SK-N-SH (cell line): ENCODE results near the gene ZNF217. TPM values are rescaled to one million over a fixed set of nuclear protein-coding genes. Genes with fewer than 3 reads are reported as not detected.

Experiments
- CTCF ChIA-PET: fragments of 300-600, 350-600 bp; formaldehyde crosslinking; extraction: SDS; loops from one replicate; lab custom pipeline; 2021; lab: Yijun Ruan, JAX
- POLR2A ChIA-PET: fragments of 350-600 bp; sonication (Branson Sonifier 250); formaldehyde crosslinking; extraction: SDS; loops from one replicate; lab custom pipeline; 2020; ENCODE audit warnings: antibody characterized with exemption, inconsistent platforms; lab: Yijun Ruan, JAX
- DNase-seq: peaks from one replicate; pipeline ENCODE4 v3.0.0; 2012
- H2AFZ ChIP-seq: fragments of 200-600 bp; sonication (generic); 2 replicates; pipeline ENCODE4 v1.8.1; 2016; ENCODE audit warnings: antibody characterized with exemption, mild to moderate bottlenecking, low read depth
- H3F3A ChIP-seq: fragments of 200-600 bp; sonication (generic); replicated peaks from 2 replicates; pipeline ENCODE3; 2016; ENCODE audit warnings: antibody characterized with exemption, mild to moderate bottlenecking; ENCODE audit not compliant: insufficient read depth
- H3K27ac ChIP-seq, 2 experiments: fragments of 200-500 bp in 1 of 2; fragments of 200-600 bp in 1 of 2; sonication (Bioruptor generic) in 1 of 2; sonication (generic), shearing (Covaris generic) in 1 of 2; 2 replicates each; pipeline versions ENCODE4 v1.5.1 to v1.6.1; 2014 to 2016; ENCODE audit warnings: low read depth in 2 of 2, inconsistent platforms in 1 of 2, low read length in 1 of 2, mild to moderate bottlenecking in 1 of 2, mixed read lengths in 1 of 2
- H3K27me3 ChIP-seq: fragments of 200-600 bp; sonication (generic), shearing (Covaris generic); 2 replicates; pipeline ENCODE4 v1.6.1; 2016; ENCODE audit warnings: mixed run types; ENCODE audit not compliant: insufficient read depth
- H3K36me3 ChIP-seq, 2 experiments: fragments of 200-500 bp in 1 of 2; fragments of 200-600 bp in 1 of 2; sonication (Bioruptor generic) in 1 of 2; sonication (generic) in 1 of 2; replicated peaks in 1 of 2; 2 replicates each; pipeline versions ENCODE3 to v1.5.1; 2014 to 2016; ENCODE audit warnings: low read length in 1 of 2, mild to moderate bottlenecking in 1 of 2; ENCODE audit not compliant: insufficient read depth in 2 of 2, control insufficient read depth in 1 of 2
- H3K4me1 ChIP-seq, 2 experiments: fragments of 200-500 bp in 1 of 2; fragments of 200-600 bp in 1 of 2; sonication (Bioruptor generic) in 1 of 2; sonication (generic), shearing (Covaris generic) in 1 of 2; 2 replicates each; pipeline versions ENCODE4 v1.5.1 to v1.6.1; 2014 to 2016; ENCODE audit warnings: low read depth in 1 of 2, low read length in 1 of 2, mixed run types in 1 of 2; ENCODE audit not compliant: insufficient read depth in 2 of 2, control insufficient read depth in 1 of 2
- H3K4me2 ChIP-seq: fragments of 200-600 bp; sonication (generic), shearing (Covaris generic); 2 replicates; pipeline ENCODE4 v1.6.1; 2017; ENCODE audit warnings: mixed run types
- H3K4me3 ChIP-seq, 2 experiments: fragments of 200-500 bp in 1 of 2; fragments of 200-600 bp in 1 of 2; sonication (Bioruptor generic) in 1 of 2; sonication (generic), shearing (Covaris generic) in 1 of 2; 2 replicates each; pipeline versions ENCODE4 v1.5.1 to v1.8.1; 2014 to 2016; ENCODE audit warnings: low read depth in 2 of 2, inconsistent platforms in 1 of 2, low read length in 1 of 2, mild to moderate bottlenecking in 1 of 2, mixed read lengths in 1 of 2, moderate library complexity in 1 of 2
- H3K79me2 ChIP-seq: fragments of 200-600 bp; sonication (generic); 2 replicates; pipeline ENCODE4 v1.8.1; 2017; ENCODE audit warnings: mild to moderate bottlenecking; ENCODE audit not compliant: insufficient read depth
- H3K9ac ChIP-seq: fragments of 200-600 bp; sonication (generic); 2 replicates; pipeline ENCODE4 v1.6.1; 2017; ENCODE audit warnings: mixed run types
- H3K9me2 ChIP-seq: fragments of 200-600 bp; sonication (generic); 2 replicates; pipeline ENCODE4 v1.6.1; 2017; ENCODE audit warnings: mixed run types
- H3K9me3 ChIP-seq: fragments of 200-600 bp; sonication (generic); 2 replicates; pipeline ENCODE4 v1.6.1; 2017; ENCODE audit warnings: mixed run types, mild to moderate bottlenecking, moderate library complexity
- H4K20me1 ChIP-seq: fragments of 200-600 bp; sonication (generic); 2 replicates; pipeline ENCODE4 v1.6.1; 2017; ENCODE audit warnings: mild to moderate bottlenecking, mixed run types; ENCODE audit not compliant: insufficient read depth
- CHD2 ChIP-seq: fragments of 150-350 bp; IDR thresholded peaks from 2 replicates; pipeline ENCODE4 v1.6.1; 2018; ENCODE audit warnings: low read length; ENCODE audit not compliant: partially characterized antibody
- EZH2phosphoT487 ChIP-seq: fragments of 200-600 bp; sonication (generic); IDR thresholded peaks from 2 replicates; pipeline ENCODE4 v1.6.1; 2017; ENCODE audit warnings: low read depth, mixed run types, mild to moderate bottlenecking, antibody characterized with exemption, moderate library complexity, borderline replicate concordance
- FOSL2 ChIP-seq: IDR thresholded peaks from 2 replicates; pipeline ENCODE4 v1.4.0; 2012; ENCODE audit warnings: low read depth, mild to moderate bottlenecking, moderate library complexity, borderline replicate concordance
- FOXM1 ChIP-seq: IDR thresholded peaks from 2 replicates; pipeline ENCODE4 v1.4.0; 2012; ENCODE audit warnings: low read depth, mild to moderate bottlenecking
- GABPA ChIP-seq: IDR thresholded peaks from 2 replicates; pipeline ENCODE4 v1.4.0; 2012; ENCODE audit warnings: low read depth, mild to moderate bottlenecking
- GATA2 ChIP-seq: sonication (generic); formaldehyde crosslinking; IDR thresholded peaks from 2 replicates; pipeline ENCODE4 v1.5.0; 2020; ENCODE audit warnings: mild to moderate bottlenecking, missing genetic modification reagents
- MEF2A ChIP-seq: IDR thresholded peaks from 2 replicates; pipeline ENCODE4 v1.4.0; 2012; ENCODE audit warnings: low read depth, borderline replicate concordance
- RAD21 ChIP-seq: IDR thresholded peaks from 2 replicates; pipeline ENCODE4 v1.6.1; 2012; ENCODE audit warnings: mild to moderate bottlenecking, low read length
- RCOR1 ChIP-seq: fragments of 150-350 bp; IDR thresholded peaks from 2 replicates; pipeline ENCODE4 v1.6.1; 2017; ENCODE audit warnings: antibody characterized with exemption, low read length
- RXRA ChIP-seq: IDR thresholded peaks from 2 replicates; pipeline ENCODE4 v1.4.0; 2012; ENCODE audit warnings: low read depth, mild to moderate bottlenecking, borderline replicate concordance
- SMC3 ChIP-seq: IDR thresholded peaks from 2 replicates; pipeline ENCODE4 v1.6.1; 2012; ENCODE audit warnings: low read depth, low read length, improper control_type of control experiment
- TAF1 ChIP-seq: IDR thresholded peaks from 2 replicates; pipeline ENCODE4 v1.6.1; 2012; ENCODE audit warnings: low read depth, mild to moderate bottlenecking, low read length, moderate library complexity, borderline replicate concordance
- TEAD4 ChIP-seq: IDR thresholded peaks from 2 replicates; pipeline ENCODE4 v1.4.0; 2012; ENCODE audit warnings: mild to moderate bottlenecking, borderline replicate concordance; ENCODE audit not compliant: insufficient read depth
- YY1 ChIP-seq: IDR thresholded peaks from 2 replicates; pipeline ENCODE4 v1.4.0; 2012; ENCODE audit warnings: low read depth, mild to moderate bottlenecking
- WGBS: methylation state at CpG from one replicate; pipeline ENCODE4 v1.1.6; 2017; ENCODE audit warnings: low lambda C conversion rate; 5-methylcytosine and 5-hydroxymethylcytosine counted together
- polyA plus RNA-seq, 3 experiments: library from polyadenylated mRNA; depleted of rRNA; stranded (reverse); fragments of >200 nt; gene quantifications; 2 replicates each; pipeline ENCODE4 v1.2.3, GENCODE V29; 2012
- TF ChIP-seq, protein P1 (sequence below): IDR thresholded peaks from 2 replicates; pipeline ENCODE4 v1.4.0; 2012; ENCODE audit warnings: low read depth, borderline replicate concordance
- TF ChIP-seq, protein P2 (sequence below): IDR thresholded peaks from 2 replicates; pipeline ENCODE4; 2012
- TF ChIP-seq, protein P3 (sequence below): fragments of 200-600 bp; sonication (generic); IDR thresholded peaks from 2 replicates; pipeline ENCODE4 v1.6.1; 2017; ENCODE audit warnings: antibody characterized with exemption, mild to moderate bottlenecking, moderate library complexity
- TF ChIP-seq, protein P4 (sequence below): IDR thresholded peaks from 2 replicates; pipeline ENCODE4 v1.6.1; 2012; ENCODE audit warnings: mild to moderate bottlenecking, low read depth, low read length, moderate library complexity
- TF ChIP-seq, protein P5 (sequence below): fragments of 150-350 bp; IDR thresholded peaks from 2 replicates; pipeline ENCODE4 v1.6.1; 2016; ENCODE audit warnings: mild to moderate bottlenecking, low read depth, low read length

ZNF217 gene
- polyA plus RNA-seq, 1 of the 3 experiments (the other 2 are of a cell fraction), result 6.9 TPM

DNA sequence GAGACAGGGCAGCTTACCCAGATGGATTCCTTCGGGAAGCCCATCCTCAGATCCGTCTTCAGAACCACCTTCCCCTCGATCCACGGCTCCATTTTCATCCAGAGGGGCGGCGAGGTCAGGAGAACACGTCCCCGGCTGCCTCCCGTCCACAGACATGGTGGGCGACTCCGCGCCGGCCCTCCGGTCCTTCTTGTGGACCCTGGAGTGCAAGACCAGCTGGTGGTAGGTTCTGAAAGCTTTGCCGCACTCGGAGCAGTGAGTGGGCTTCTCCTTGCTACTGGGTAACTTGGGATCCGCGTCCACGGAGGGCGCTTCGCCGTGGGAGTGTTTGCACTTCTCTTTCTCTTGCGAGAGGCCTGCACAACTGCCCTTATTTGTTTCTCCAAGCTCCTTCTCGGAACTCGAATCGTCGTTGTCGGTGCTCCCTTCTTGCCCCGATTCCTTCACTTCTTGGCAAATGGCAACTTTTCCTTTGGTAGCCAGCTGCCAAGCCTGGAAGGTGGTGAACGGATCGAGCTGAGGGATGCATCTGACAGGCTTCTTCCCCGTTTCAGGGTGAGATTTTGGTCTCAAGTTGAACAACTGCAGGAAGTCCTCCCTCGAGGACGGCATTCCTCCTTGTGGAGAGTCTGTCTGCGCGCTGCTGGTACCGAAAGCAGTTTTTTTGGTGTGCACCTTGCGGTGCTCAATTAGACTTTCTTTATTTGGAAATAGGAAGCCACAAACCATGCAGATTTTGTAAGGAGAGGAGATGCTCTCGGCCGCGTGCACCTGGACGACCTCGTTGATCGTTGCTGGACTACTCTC, 12.0 kb downstream of the ZNF217 start:
- peaks cover 20% of the 10 kb centered on the region for H4K20me1 ChIP-seq
- 97% methylated on average over 43 of the region's 44 CpGs for WGBS
- H3K9me2 ChIP-seq, result no peaks in the 10 kb centered on the region
- H3K4me2 ChIP-seq, result peak overlapping the region; percentile 69; the same call in 1 of the 2 replicates
- H3K4me3 ChIP-seq, result no peak overlapping the region
- ChIA-PET POLR2A (no interaction called here), CTCF (interaction anchor here (0.9 to 7.9 kb wide), 4 partner anchors 284 to 480 kb away, joined by 3 to 46 read pairs (median 6); no protein-coding TSS in a partner anchor)
- H3F3A ChIP-seq, result peaks cover 59% of the 10 kb centered on the region
- H3K27me3 ChIP-seq, result no peaks in the 10 kb centered on the region
- no peak overlapping the region for H2AFZ ChIP-seq
- TF ChIP-seq EZH2phosphoT487 (no peak), CHD2 (no peak), MEF2A (no peak), TEAD4 (no peak), RAD21 (no peak), RCOR1 (no peak), FOXM1 (no peak), SMC3 (no peak), GABPA (no peak), YY1 (no peak), TAF1 (no peak), GATA2 (CRISPR knock-in tag) (no peak), RXRA (no peak), FOSL2 (no peak)
- TF ChIP-seq, protein P1, sequence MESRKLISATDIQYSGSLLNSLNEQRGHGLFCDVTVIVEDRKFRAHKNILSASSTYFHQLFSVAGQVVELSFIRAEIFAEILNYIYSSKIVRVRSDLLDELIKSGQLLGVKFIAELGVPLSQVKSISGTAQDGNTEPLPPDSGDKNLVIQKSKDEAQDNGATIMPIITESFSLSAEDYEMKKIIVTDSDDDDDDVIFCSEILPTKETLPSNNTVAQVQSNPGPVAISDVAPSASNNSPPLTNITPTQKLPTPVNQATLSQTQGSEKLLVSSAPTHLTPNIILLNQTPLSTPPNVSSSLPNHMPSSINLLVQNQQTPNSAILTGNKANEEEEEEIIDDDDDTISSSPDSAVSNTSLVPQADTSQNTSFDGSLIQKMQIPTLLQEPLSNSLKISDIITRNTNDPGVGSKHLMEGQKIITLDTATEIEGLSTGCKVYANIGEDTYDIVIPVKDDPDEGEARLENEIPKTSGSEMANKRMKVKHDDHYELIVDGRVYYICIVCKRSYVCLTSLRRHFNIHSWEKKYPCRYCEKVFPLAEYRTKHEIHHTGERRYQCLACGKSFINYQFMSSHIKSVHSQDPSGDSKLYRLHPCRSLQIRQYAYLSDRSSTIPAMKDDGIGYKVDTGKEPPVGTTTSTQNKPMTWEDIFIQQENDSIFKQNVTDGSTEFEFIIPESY, result no peak
- TF ChIP-seq, protein P2, sequence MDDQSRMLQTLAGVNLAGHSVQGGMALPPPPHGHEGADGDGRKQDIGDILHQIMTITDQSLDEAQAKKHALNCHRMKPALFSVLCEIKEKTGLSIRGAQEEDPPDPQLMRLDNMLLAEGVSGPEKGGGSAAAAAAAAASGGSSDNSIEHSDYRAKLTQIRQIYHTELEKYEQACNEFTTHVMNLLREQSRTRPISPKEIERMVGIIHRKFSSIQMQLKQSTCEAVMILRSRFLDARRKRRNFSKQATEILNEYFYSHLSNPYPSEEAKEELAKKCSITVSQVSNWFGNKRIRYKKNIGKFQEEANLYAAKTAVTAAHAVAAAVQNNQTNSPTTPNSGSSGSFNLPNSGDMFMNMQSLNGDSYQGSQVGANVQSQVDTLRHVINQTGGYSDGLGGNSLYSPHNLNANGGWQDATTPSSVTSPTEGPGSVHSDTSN, result no peak
- TF ChIP-seq, protein P3, sequence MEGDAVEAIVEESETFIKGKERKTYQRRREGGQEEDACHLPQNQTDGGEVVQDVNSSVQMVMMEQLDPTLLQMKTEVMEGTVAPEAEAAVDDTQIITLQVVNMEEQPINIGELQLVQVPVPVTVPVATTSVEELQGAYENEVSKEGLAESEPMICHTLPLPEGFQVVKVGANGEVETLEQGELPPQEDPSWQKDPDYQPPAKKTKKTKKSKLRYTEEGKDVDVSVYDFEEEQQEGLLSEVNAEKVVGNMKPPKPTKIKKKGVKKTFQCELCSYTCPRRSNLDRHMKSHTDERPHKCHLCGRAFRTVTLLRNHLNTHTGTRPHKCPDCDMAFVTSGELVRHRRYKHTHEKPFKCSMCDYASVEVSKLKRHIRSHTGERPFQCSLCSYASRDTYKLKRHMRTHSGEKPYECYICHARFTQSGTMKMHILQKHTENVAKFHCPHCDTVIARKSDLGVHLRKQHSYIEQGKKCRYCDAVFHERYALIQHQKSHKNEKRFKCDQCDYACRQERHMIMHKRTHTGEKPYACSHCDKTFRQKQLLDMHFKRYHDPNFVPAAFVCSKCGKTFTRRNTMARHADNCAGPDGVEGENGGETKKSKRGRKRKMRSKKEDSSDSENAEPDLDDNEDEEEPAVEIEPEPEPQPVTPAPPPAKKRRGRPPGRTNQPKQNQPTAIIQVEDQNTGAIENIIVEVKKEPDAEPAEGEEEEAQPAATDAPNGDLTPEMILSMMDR, result no peak
- TF ChIP-seq, protein P4, sequence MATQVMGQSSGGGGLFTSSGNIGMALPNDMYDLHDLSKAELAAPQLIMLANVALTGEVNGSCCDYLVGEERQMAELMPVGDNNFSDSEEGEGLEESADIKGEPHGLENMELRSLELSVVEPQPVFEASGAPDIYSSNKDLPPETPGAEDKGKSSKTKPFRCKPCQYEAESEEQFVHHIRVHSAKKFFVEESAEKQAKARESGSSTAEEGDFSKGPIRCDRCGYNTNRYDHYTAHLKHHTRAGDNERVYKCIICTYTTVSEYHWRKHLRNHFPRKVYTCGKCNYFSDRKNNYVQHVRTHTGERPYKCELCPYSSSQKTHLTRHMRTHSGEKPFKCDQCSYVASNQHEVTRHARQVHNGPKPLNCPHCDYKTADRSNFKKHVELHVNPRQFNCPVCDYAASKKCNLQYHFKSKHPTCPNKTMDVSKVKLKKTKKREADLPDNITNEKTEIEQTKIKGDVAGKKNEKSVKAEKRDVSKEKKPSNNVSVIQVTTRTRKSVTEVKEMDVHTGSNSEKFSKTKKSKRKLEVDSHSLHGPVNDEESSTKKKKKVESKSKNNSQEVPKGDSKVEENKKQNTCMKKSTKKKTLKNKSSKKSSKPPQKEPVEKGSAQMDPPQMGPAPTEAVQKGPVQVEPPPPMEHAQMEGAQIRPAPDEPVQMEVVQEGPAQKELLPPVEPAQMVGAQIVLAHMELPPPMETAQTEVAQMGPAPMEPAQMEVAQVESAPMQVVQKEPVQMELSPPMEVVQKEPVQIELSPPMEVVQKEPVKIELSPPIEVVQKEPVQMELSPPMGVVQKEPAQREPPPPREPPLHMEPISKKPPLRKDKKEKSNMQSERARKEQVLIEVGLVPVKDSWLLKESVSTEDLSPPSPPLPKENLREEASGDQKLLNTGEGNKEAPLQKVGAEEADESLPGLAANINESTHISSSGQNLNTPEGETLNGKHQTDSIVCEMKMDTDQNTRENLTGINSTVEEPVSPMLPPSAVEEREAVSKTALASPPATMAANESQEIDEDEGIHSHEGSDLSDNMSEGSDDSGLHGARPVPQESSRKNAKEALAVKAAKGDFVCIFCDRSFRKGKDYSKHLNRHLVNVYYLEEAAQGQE, result no peak
- TF ChIP-seq, protein P5, sequence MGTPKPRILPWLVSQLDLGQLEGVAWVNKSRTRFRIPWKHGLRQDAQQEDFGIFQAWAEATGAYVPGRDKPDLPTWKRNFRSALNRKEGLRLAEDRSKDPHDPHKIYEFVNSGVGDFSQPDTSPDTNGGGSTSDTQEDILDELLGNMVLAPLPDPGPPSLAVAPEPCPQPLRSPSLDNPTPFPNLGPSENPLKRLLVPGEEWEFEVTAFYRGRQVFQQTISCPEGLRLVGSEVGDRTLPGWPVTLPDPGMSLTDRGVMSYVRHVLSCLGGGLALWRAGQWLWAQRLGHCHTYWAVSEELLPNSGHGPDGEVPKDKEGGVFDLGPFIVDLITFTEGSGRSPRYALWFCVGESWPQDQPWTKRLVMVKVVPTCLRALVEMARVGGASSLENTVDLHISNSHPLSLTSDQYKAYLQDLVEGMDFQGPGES, result no peak
- no peak overlapping the region; the same call in 1 of the 2 replicates for H3K9ac ChIP-seq
- DNase-seq, result no peak
- H3K79me2 ChIP-seq, result peaks cover 100% of the 10 kb centered on the region
- peak overlapping the region in 1 of 2 experiments; percentile 95; a peak in 3 of 4 replicates for H3K27ac ChIP-seq
- peaks cover 14 to 75% of the 10 kb centered on the region in 2 experiments for H3K4me1 ChIP-seq
- no peaks in the 10 kb centered on the region for H3K9me3 ChIP-seq
- H3K36me3 ChIP-seq, result peaks cover 49% of the 10 kb centered on the region in 2 experiments
